GM12878 (cell line): ENCODE measurements around the gene DDX54. TPM values are rescaled to one million over a fixed set of nuclear protein-coding genes. Genes with fewer than 3 reads are reported as not detected.
A peak's percentile ranks its signal among the peaks of the same experiment; 100 is the strongest.

Experiments
- BMI1 ChIP-seq: fragments of 450-650 bp; IDR thresholded peaks from 2 replicates; pipeline ENCODE4 v1.6.1; 2016; ENCODE audit warnings: mild to moderate bottlenecking, moderate library complexity, borderline replicate concordance
- DPF2 ChIP-seq: fragments of 450-650 bp; IDR thresholded peaks from 2 replicates; pipeline ENCODE4 v1.6.1; 2017; ENCODE audit warnings: mild to moderate bottlenecking
- E2F8 ChIP-seq: fragments of 450-650 bp; IDR thresholded peaks from 2 replicates; pipeline ENCODE4 v1.6.1; 2018; ENCODE audit warnings: mild to moderate bottlenecking, low read depth, moderate library complexity; ENCODE audit not compliant: partially characterized antibody
- E4F1 ChIP-seq: fragments of 450-650 bp; IDR thresholded peaks from 2 replicates; pipeline ENCODE4 v1.6.1; 2018; ENCODE audit warnings: borderline replicate concordance, mild to moderate bottlenecking; ENCODE audit not compliant: partially characterized antibody
- IRF5 ChIP-seq: fragments of 450-650 bp; IDR thresholded peaks from 2 replicates; pipeline ENCODE4 v1.6.1; 2017; ENCODE audit warnings: borderline replicate concordance
- MLLT1 ChIP-seq: fragments of 450-650 bp; IDR thresholded peaks from 2 replicates; pipeline ENCODE4 v1.6.1; 2016; ENCODE audit warnings: mild to moderate bottlenecking
- NFYB ChIP-seq: IDR thresholded peaks from 2 replicates; pipeline ENCODE4 v1.6.1; 2011; ENCODE audit warnings: low read depth, mild to moderate bottlenecking, low read length, improper control_type of control experiment, moderate library complexity; ENCODE audit not compliant: insufficient read depth
- POLR2A ChIP-seq: IDR thresholded peaks from 2 replicates; pipeline ENCODE4 v1.6.1; 2011; ENCODE audit warnings: low read depth, mild to moderate bottlenecking, low read length
- SKIL ChIP-seq: fragments of 450-650 bp; IDR thresholded peaks from 2 replicates; pipeline ENCODE4 v1.6.1; 2017; ENCODE audit warnings: mild to moderate bottlenecking, low read depth, inconsistent platforms; ENCODE audit not compliant: poor library complexity, severe bottlenecking
- ZBTB33 ChIP-seq: fragments of 450-650 bp; IDR thresholded peaks from 2 replicates; pipeline ENCODE4 v1.6.1; 2017; ENCODE audit warnings: mild to moderate bottlenecking
- ZBTB4 ChIP-seq: fragments of 450-650 bp; formaldehyde crosslinking; IDR thresholded peaks from 2 replicates; pipeline ENCODE4 v1.4.0; 2022; ENCODE audit warnings: mild to moderate bottlenecking, moderate library complexity
- ZNF207 ChIP-seq: fragments of 450-650 bp; IDR thresholded peaks from 2 replicates; pipeline ENCODE4 v1.6.1; 2014; ENCODE audit warnings: antibody characterized with exemption, mild to moderate bottlenecking, borderline replicate concordance
- ZSCAN29 ChIP-seq: fragments of 450-650 bp; IDR thresholded peaks from 2 replicates; pipeline ENCODE4 v1.6.1; 2017; ENCODE audit warnings: mild to moderate bottlenecking, moderate library complexity
- polyA plus RNA-seq, 11 experiments: library from polyadenylated mRNA; depleted of rRNA in 4 of 11; unstranded in 6 of 11; stranded (reverse) in 5 of 11; fragments of >200 nt; fragmentation: Nextera tagmentation in 4 of 11; fragmentation: Illumina TruSeq in 1 of 11; extraction: Ambion mirVana in 4 of 11; extraction: Trizol in 1 of 11; gene quantifications; 1 replicate in 1 of 11; 2 replicates in 10 of 11; pipeline versions ENCODE4 v1.2.1 to v1.2.3, GENCODE V29; 2011 to 2016; ENCODE audit warnings: inconsistent platforms in 2 of 11, missing spikeins in 2 of 11, low read depth in 1 of 11
- total RNA-seq, 4 experiments: library from RNA; depleted of rRNA in 3 of 4; stranded (reverse); fragments of >200 nt in 3 of 4; fragmentation: Illumina TruSeq in 1 of 4; extraction: Trizol in 1 of 4; gene quantifications; 2 replicates each; pipeline versions ENCODE4 v1.2.1 to v1.2.3, GENCODE V29; 2013 to 2021

DDX54 gene
- total and polyA plus RNA-seq, 10 of the 15 experiments (the other 5 are each of a cell fraction or from before 2014, with no cell fraction given), result 1.9 to 115 (median 56.3) TPM

GRCh38 chr12:113214895-113215400 is 29.7 kb upstream of the DDX54 start (continued):
- no peak for TF ChIP-seq E4F1
- no peak for TF ChIP-seq ZSCAN29
- TF ChIP-seq E2F8, result no peak
- TF ChIP-seq ZBTB33, result no peak
- no peak for TF ChIP-seq ZBTB4 (CRISPR knock-in tag)
- TF ChIP-seq NFYB, result no peak
- no peak for TF ChIP-seq ZNF207
- no peak for TF ChIP-seq POLR2A
- TF ChIP-seq DPF2, result peak; percentile 92
- no peak for TF ChIP-seq IRF5
- TF ChIP-seq MLLT1, result no peak; the same call in 1 of the 2 replicates
- TF ChIP-seq BMI1, result peak; percentile 36; the same call in 1 of the 2 replicates
- peak; percentile 88 for TF ChIP-seq SKIL
